NCI-H1417 (cell line): ENCODE measurements around the gene ATG9A.

Experiments used
- DNase-seq, 3 experiments: peaks; one replicate each; lab custom pipeline; 2025; lab: John Stamatoyannopoulos, UW

ATG9A gene

GRCh38 chr2:219252900-219253752, 23.7 kb upstream of the ATG9A start, which contains the start of gene TUBA4B:
Gene TUBA4B, plus strand, starts transcription at chr2:219253243. Its CDS starts 165 bp downstream, at chr2:219253408.
- DNase-seq, result peak in 2 of 3 experiments; percentile 36 to 51

DNA sequence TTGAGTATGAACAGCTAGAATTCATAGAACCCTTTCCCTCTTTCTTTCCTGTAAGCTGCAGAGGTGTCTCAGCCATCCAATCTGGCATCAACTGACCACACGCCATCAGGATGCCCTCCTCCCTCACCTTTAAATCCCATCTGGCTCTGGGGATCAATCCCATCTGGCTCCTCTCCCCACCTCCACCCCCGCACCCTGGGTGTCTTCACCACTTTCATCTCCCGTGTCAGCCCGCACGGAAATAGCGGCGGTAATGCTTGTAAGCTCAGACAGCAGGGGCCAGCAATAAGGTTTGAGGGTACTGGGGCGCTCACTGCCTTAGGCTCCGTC, 23.1 kb upstream of the ATG9A start:
- peak in 2 of 3 experiments; percentile 36 to 60 for DNase-seq

- peak in 2 of 3 experiments; percentile 39 to 66 for DNase-seq
These were observed 22.6 kb upstream of the ATG9A start for GRCh38 chr2:219252084-219252483.

GRCh38 chr2:219251656-219252055, 22.2 kb upstream of the ATG9A start:
- DNase-seq, result no peak

DNA sequence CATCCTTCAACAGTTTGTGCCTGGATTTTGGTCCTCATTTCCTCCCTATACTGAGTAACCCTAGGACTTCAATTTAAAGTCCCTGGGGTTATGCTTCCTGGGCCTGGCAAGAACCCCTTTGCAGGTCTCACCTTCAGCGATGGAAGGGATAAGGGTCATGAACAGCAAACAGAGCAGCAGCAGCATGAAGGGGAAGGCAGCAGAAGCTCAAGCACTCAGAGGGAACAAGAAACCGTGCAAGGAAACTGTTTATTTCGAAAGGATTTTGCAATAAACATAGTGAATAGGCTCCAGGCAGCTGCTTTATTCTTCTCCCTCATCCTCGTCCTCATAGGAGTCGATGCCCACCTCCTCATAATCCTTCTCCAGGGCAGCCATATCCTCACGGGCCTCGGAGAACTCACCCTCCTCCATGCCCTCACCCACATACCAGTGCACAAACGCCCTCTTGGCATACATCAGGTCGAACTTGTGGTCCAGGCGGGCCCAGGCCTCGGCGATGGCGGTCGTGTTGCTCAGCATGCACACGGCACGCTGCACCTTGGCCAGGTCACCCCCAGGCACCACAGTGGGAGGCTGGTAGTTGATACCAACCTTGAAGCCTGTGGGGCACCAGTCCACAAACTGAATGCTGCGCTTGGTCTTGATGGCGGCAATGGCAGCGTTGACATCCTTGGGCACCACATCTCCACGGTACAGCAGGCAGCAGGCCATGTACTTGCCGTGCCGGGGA, 20.8 kb upstream of the ATG9A start:
- no peak for DNase-seq

DNA sequence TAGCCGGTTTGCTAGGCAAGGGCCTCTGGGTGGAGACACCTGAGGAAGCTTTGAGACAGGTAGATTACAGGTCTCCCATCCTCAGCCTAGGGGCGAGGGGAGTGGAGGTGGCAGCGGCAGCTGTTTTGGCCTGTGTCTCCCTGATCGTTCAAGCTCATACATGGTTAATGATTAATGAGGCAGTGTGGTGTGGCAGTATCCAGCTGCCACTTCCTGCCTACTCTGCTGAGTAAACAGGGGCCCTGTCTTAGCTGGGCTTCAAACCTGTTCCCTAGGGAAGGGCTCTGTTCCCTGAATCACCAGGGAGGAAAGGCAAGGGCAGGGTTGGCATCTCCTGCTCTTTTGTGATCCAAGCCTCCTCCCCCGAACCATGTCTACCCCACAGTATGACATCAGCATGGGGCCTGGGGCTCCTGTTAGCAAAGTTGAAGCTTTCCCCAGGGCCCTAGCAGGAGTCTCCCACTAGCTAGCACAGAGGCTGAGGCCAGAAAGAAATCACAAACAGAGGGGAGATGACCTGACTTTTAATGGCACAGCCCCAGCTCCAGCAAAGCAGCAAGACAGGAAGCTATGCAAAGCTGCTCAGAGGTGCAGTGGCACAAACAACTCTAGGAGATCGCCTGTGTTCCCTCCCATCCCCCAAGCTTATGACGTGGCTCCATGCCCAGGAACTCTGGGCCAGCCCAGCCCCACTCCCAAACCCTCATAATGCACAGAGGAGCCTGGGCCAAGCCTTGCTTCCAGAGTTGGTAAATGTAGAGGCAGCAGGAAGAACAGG, 20.0 kb upstream of the ATG9A start:
- peak in 2 of 3 experiments; percentile 80 to 92 for DNase-seq

GRCh38 chr2:219248845-219249202, 19.4 kb upstream of the ATG9A start:
- DNase-seq, result no peak

DNA sequence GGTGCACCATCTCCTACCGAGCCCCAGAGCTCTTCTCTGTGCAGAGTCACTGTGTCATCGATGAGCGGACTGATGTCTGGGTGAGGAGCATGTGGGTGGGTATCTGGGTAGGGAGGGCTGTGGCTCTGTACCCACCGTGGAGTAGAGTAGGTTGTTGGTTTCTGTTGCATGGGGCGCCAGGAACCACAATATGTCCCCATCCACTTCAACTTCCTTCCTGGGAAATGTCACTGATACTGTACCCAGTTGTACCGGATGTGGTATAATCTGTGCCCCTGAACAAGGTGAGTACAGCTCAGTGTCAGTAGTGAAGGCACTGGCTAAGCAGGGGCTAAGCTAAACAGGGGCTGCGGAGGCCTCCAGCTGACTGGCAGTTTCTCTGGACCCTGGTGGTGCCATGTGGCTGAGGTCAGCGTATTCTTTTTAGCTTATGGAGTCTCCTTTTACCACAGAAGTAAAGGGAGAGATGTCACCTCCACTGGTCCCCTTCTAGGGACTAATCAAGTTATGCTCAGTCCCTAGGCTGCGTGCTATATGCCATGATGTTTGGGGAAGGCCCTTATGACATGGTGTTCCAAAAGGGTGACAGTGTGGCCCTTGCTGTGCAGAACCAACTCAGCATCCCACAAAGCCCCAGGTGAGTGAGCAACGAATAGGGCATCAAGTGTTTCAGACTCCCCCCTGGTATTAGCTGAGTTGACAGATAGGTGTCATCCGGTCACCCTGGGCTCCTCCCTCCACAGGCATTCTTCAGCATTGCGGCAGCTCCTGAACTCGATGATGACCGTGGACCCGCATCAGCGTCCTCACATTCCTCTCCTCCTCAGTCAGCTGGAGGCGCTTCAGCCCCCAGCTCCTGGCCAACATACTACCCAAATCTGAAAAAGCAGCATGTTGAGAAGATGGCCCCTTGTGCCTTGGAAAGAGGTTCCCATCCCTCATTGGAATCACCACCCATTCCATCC, 18.5 kb upstream of the ATG9A start:
- DNase-seq, result no peak

- no peak for DNase-seq
These were observed 17.1 kb upstream of the ATG9A start for GRCh38 chr2:219246559-219246958.

DNA sequence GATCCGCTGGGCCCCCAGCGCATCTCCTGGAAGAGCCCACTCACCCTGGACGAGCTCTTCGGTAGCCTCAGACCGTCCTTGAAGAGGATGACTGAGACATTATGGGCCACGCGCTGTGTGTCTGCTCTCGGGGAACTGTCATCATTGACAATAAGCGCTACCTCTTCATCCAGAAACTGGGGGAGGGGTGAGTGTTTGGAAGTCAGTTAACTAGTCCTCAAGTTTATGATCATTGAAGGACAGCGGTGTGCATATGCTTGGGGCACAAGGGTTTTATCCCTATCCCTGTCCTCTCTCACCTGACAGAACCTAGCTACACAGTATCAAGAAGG, 16.4 kb upstream of the ATG9A start:
- DNase-seq, result peak in 1 of 3 experiments; percentile 41

- peak; percentile 79 to 90 (median 83) for DNase-seq
These were observed 15.9 kb upstream of the ATG9A start, which contains the start of the genes GLB1L and STK16 for GRCh38 chr2:219245148-219245898. Gene GLB1L, minus strand, starts transcription at chr2:219245444. Its CDS starts 1,871 bp downstream, at chr2:219243573. Gene STK16, plus strand, starts transcription at chr2:219245479. Its CDS starts 521 bp downstream, at chr2:219246000.

DNA sequence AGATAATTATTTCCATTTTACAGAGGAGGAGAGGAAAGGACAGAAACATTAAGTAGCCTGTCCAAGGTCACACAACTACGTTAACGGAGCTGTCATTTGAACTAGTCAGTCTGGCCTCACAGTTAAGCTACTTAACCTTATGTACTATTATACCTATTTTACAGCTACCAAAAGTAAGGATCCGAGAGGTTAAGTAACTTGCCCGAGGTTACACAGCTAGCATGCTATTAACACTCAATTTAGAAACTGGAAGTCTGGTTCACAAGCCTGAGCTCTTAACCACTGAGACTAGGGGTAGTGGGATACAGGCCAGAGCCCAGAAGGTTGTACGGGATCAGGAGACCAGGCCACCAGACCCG, 15.3 kb upstream of the ATG9A start:
- DNase-seq, result no peak

DNA sequence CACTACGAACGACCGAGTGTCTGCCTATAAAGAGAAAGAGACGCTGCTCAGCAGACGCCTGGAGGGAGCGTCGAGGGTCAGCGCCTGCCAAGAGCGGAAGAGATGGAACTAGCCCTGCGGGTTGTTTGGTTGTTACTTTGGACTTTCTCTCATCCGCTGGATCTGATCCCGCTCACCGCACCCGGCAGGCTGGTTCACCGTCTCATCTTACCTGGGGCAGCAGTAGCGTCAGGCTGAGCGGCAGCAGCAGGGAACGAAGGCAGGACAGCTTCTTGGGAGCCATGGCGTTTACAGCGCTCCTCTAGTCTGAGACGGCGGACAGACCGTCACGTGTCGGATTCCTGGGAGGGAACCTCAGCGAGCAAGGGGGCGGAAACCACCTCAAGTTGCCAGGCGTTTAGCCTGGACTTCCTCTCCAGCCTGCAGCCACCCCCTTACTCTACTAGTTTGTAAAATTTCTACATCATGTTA, 13.9 kb upstream of the ATG9A start:
- no peak for DNase-seq

GRCh38 chr2:219234331-219234730, 4.9 kb upstream of the ATG9A start:
- DNase-seq, result no peak

DNA sequence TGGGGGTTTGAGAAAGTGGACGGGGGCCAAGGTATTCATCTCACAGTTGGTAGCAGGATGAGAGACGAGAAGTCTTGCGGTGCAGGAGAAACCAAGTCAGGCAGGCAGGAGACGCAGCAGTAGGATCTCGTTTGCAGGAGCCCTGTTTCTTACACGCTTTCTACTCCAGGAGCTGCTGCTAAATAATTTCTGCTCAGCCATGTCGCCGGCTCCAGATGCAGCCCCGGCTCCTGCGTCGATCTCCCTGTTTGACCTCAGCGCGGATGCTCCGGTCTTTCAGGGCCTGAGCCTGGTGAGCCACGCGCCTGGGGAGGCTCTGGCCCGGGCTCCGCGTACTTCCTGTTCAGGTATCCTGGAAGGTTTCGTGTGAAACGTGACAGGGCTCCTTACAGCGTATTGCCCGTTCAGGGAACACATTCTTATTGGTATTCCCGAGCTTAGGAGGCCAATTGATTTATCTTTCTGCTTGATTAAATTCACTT, 664 bp upstream of the ATG9A start:
- DNase-seq, result peak in 2 of 3 experiments; percentile 59 to 67

DNA sequence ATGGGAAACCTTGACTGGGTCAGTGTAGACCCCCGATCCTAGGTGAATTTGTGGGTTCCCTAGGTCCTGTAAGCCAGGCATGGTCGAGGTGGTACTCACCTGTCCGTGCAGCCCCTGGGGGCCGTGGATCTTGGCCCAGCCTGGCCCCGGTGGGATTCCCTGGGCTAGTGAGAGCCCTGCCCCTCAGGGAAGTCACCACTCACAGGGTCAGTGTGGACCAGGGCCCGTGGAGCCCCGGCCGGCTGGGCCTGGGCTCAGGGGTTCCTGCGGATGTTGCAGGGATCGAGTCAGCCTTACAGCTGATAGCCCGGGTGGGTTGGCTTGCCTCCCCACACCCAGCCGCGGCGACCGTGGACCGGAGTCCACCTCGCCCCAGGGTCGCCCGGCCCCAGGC, 528 bp downstream of the ATG9A start:
- DNase-seq, result peak in 1 of 3 experiments; percentile 37

DNA sequence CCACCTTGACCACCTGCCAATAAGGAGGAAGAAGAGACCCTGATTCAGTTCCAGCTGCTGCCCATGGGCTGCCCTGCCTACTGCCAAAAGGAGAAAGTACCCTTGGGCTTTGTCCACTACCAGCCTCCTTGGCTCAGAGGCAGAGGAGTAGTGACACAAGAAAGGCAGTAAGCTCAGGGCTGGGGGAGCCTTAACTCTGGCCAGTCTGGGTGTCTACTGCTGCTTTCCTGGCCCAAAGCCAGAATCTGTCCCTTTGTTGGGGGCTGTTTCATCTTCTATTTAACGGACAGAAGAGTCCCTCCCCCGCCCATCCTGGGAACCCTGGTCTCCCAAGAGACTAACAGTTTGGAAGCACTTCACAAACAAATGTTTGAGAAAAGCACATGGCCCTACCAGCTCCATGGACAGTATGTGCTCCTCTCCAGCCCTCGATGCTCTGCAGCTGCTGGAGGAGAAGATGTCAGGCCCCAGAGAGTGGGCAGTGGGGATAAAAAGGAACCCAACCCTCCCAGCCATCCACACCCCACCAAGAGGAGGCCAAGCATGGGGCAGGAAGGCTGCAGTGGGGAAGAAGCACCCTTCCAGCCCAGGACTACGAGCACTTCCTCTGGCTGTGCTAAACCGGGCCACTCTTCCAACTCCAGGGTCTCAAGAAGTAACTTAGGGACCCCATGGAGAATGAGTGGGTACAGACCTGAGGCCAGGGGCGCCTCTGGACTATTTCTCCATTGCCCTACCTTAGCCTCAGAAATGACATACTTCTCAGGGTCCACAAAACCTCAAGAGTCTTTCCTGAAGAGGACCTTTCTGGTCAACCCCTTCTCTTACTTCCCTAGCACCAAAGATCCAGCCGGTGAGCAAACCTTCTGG, 1.2 kb downstream of the ATG9A start:
- DNase-seq, result no peak

- no peak for DNase-seq
These were observed 4.1 kb downstream of the ATG9A start for GRCh38 chr2:219225350-219225749.
